Pancreas (tissue), 10 donors: ENCODE results near the gene HMCES. TPM values are rescaled to one million over a fixed set of nuclear protein-coding genes. Genes with fewer than 3 reads are reported as not detected.

Source experiments
- ATAC-seq, 4 donors: fragments of 200-7000 bp; cut with Tn5 transposase; one replicate each; pipeline versions ENCODE4 v1.8.0 to v1.9.1; 2020; ENCODE audit warnings: mild to moderate bottlenecking in 4 of 4, moderate library complexity in 4 of 4
- DNase-seq, 6 donors: peaks; one replicate each; pipeline ENCODE4 v3.0.0-alpha.2; 2020
- FAIRE-seq: peaks from 2 replicates; lab custom pipeline; 2012; peaks lifted over from hg19 to GRCh38; lab: Jason Lieb, UNC
- H3K27ac ChIP-seq, 4 donors: fragments of 200-600 bp; sonication (generic); 1 replicate in 3 of 4; 2 replicates in 1 of 4; pipeline versions ENCODE4 v1.5.0 to v1.8.0; 2020
- H3K27me3 ChIP-seq, 4 donors: fragments of 200-600 bp; one replicate each; pipeline ENCODE4 v1.8.0; 2021
- H3K36me3 ChIP-seq, 3 donors: fragments of 200-600 bp; sonication (generic) in 1 of 3; one replicate each; pipeline versions ENCODE4 v1.5.0 to v1.8.0; 2020 to 2021
- H3K4me1 ChIP-seq, 3 donors: fragments of 200-600 bp; one replicate each; pipeline ENCODE4 v1.8.0; 2021
- H3K4me3 ChIP-seq, 4 donors: fragments of 200-600 bp; sonication (generic) in 2 of 4; one replicate each; pipeline versions ENCODE4 v1.5.0 to v1.8.0; 2020 to 2021
- H3K9me3 ChIP-seq, 4 donors: fragments of 200-600 bp; one replicate each; pipeline ENCODE4 v1.8.0; 2021
- CTCF ChIP-seq, 4 donors: fragments of 200-600 bp; sonication (generic) in 3 of 4; IDR thresholded peaks; one replicate each; pipeline versions ENCODE4 v1.5.0 to v1.8.0; 2021; ENCODE audit warnings: antibody characterized with exemption in 4 of 4
- whole genome bisulfite sequencing, 2 donors: extraction: QIAGEN DNeasy Blood & Tissue Kit; methylation state at CpG; one replicate each; pipeline ENCODE4 v1.1.7; 2013; 5-methylcytosine and 5-hydroxymethylcytosine counted together
- intact Hi-C, 3 donors: fragments of 100-400 bp; cut with DNase I; formaldehyde crosslinking; loops; one replicate each; pipeline versions ENCODE4 v1.11.1 to v1.14.2; 2022
- polyA plus RNA-seq, 2 donors: library from polyadenylated mRNA; stranded (reverse); fragments of 200-250 nt; gene quantifications; one replicate each; pipeline ENCODE4 v1.2.3, GENCODE V29; 2013
- total RNA-seq, 6 donors: library from RNA; stranded (reverse); fragmentation: NEBNext Ultra II Directional in 4 of 6; extraction: Animal tissue kit (Norgen Biotek cat#: 25700) in 4 of 6; gene quantifications; one replicate each; pipeline versions ENCODE4 v1.2.1 to v1.2.4, GENCODE V29; 2021 to 2023
- donor health status: healthy with polysubstance abuse.
- donor health status: DM: no; HTN: no; CAD: no; lungs with moderate emphysema.
- donor health status: DM: no; HTN: no; CAD: no.
- donor health status: control.
- donor health status: control.
- donor health status: Bipolar disorder and iron deficiency.
- donor health status: DM: yes; HTN: yes; CAD: no.
- donor health status: DM: no; HTN: no; CAD: no.
- donor health status: DM: no; HTN: no; CAD: no.
- donor health status: DM: yes; HTN: yes; CAD: no.

The HMCES gene
- total and polyA plus RNA-seq, 8 donors, result 8.0 to 22.5 (median 10.7) TPM

DNA sequence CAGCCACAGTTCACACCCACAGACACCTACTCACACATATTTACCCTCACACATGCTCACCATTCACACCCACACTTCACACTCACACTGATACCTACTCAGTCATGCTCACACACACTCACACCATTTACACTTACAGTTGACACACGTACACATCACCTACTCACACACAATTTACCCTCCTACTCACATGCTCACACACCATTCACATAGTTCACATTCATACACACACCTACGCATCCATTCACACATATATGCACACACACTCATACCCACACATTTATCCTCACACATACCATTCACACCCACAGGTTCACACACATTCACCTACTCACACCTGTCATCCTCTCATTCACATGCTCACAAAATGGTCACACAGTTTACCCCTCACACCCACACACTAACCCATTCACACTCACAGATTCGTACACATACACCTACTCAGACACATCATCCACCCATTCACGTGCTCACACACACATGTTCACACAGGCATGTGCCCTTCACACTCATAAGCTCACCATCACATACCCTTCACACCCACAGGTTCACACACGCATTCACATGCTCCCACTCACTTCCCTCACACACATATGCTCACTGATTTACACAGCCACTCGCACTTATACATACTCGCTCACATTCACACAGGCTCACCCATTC lies 42.3 kb downstream of the HMCES start:
- Histone ChIP-seq H3K27me3 (no peaks in the 10 kb centered on the region), H3K4me3 (no peak overlapping the region), H3K36me3 (no peaks in the 10 kb centered on the region), H3K4me1 (peaks cover 0 to 4% (median 0%) of the 10 kb centered on the region in 3 donors), H3K27ac (no peak overlapping the region), H3K9me3 (no peaks in the 10 kb centered on the region)
- FAIRE-seq, result no peak
- WGBS, 2 donors, result 83 to 93% methylated on average over 7 of the region's 7 CpGs
- intact Hi-C loops, result no loop called here
- TF ChIP-seq CTCF (IDR thresholded peaks at IDR 0.05), result no peak
- DNase-seq, result no peak
- ATAC-seq, result no peak

GRCh38 chr3:129321887-129322286 lies 43.2 kb downstream of the HMCES start:
- Histone ChIP-seq H3K27me3 (no peaks in the 10 kb centered on the region), H3K36me3 (no peaks in the 10 kb centered on the region), H3K4me3 (no peak overlapping the region), H3K9me3 (no peaks in the 10 kb centered on the region), H3K4me1 (peaks cover 0 to 3% (median 0%) of the 10 kb centered on the region in 3 donors), H3K27ac (no peak overlapping the region)
- ATAC-seq (no peak), DNase-seq (no peak), FAIRE-seq (no peak)
- 79 to 86% methylated on average over 9 of the region's 9 CpGs for WGBS, 2 donors
- intact Hi-C loops, result no loop called here
- no peak for TF ChIP-seq CTCF (IDR thresholded peaks at IDR 0.05)

DNA sequence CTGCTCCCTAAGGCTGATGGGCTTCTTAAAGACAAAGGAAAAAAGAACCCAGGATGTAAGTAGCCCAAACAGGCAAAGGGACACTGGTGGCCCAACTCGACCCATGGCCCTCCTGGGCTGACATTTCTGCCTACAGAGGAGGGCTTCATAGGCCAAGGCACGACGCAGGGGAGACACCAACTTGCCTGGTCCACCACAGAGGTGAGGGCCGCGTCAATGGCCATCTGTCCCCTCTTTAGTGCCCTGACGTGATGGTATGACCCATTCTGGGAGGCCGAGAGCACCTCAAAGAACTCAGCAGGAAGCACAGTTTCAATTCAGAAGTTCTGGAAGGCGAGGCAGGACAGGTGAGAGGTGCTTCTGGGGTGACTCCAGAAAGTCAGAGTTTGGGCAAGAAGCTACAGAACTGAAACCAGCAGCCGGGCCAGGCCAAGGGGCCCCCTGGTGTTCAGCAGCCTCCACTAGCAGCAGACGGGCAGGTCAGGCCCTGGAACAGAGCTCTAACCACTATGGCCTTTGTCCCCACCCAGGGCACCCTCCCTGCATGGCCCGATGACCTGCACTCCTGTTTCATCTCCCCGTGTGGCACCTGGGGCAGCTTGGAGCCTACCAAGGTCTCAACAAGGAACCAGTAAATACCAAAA lies 45.1 kb downstream of the HMCES start:
- TF ChIP-seq CTCF (IDR thresholded peaks at IDR 0.05), result no peak
- DNase-seq, result no peak
- no peaks in the 10 kb centered on the region for H3K36me3 ChIP-seq
- no peak overlapping the region for H3K27ac ChIP-seq
- ATAC-seq, result no peak
- WGBS, 2 donors, result 75 to 81% methylated on average over 12 of the region's 12 CpGs
- no peak for FAIRE-seq
- intact Hi-C loops, result no loop called here
- H3K4me3 ChIP-seq, result no peak overlapping the region
- H3K27me3 ChIP-seq, result no peaks in the 10 kb centered on the region
- no peaks in the 10 kb centered on the region for H3K4me1 ChIP-seq
- H3K9me3 ChIP-seq, result no peaks in the 10 kb centered on the region

DNA sequence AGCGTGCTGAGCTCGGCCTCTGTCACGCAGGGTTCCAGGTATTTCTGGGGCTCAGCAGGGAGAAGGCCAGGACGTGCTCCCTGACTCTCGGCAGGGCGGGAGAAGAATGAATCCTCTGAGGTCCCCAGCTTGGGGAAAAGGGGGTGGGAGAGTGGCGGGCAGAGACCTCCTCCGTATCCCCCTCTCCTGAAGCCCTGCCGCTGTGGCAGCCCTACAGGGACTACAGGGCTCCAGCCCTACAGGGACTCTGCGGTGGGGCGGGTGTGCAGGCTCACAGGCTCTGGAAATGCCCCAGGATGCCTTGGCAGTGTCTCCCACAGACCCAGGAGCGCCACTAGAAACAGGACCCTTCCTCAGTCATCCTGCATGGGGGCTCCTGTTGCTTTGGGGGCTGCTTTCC lies 46.2 kb downstream of the HMCES start:
- DNase-seq (no peak), ATAC-seq (no peak), FAIRE-seq (no peak)
- no peaks in the 10 kb centered on the region for H3K27me3 ChIP-seq
- intact Hi-C loops, result no loop called here
- no peaks in the 10 kb centered on the region for H3K9me3 ChIP-seq
- TF ChIP-seq CTCF (IDR thresholded peaks at IDR 0.05), result no peak
- H3K27ac ChIP-seq, result no peak overlapping the region
- 91 to 95% methylated on average over 12 of the region's 12 CpGs for WGBS, 2 donors
- H3K4me3 ChIP-seq, result no peak overlapping the region
- no peaks in the 10 kb centered on the region for H3K36me3 ChIP-seq
- no peaks in the 10 kb centered on the region for H3K4me1 ChIP-seq

DNA sequence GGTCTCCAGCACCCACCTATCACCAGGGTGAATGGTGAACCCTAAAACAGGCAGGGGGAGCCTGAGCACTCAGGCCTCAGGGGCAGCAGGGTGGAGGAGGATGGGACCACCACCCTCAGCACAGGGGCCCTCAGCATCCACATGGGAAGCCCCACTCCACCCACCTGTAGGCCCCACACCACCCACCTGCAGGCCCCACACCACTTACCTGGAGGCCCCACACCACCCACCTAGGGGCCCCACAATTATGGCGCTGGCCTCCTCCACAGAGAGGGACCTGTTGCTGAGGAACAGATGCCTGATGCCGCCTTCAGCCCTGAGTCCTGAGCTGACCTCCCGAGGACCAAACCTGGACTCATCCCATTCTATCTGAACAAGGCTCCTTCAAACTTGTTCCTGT lies 46.7 kb downstream of the HMCES start:
- 77 to 90% methylated on average over 3 of the region's 3 CpGs for WGBS, 2 donors
- intact Hi-C loops, result no loop called here
- H3K36me3 ChIP-seq, result no peaks in the 10 kb centered on the region
- no peak overlapping the region for H3K27ac ChIP-seq
- no peaks in the 10 kb centered on the region for H3K27me3 ChIP-seq
- FAIRE-seq (no peak), ATAC-seq (no peak), DNase-seq (no peak)
- no peaks in the 10 kb centered on the region for H3K4me1 ChIP-seq
- no peaks in the 10 kb centered on the region for H3K9me3 ChIP-seq
- no peak overlapping the region for H3K4me3 ChIP-seq
- TF ChIP-seq CTCF (IDR thresholded peaks at IDR 0.05), result no peak
